PC-3 (cell line): ENCODE measurements around the gene IL17B.

Source experiments
- EZH2 ChIP-seq: fragments of 300-600 bp; sonication (generic); IDR thresholded peaks from one replicate; pipeline ENCODE4 v1.6.1; 2017; ENCODE audit warnings: antibody characterized with exemption, mild to moderate bottlenecking, low read length; ENCODE audit not compliant: unreplicated experiment
- TF ChIP-seq, protein P1 (sequence below): fragments of 300-600 bp; sonication (generic); conservative IDR thresholded peaks from 2 replicates; pipeline ENCODE4 v1.5.1; 2017; ENCODE audit warnings: antibody characterized with exemption, low read depth, mild to moderate bottlenecking, low read length

- TF ChIP-seq, protein P1, sequence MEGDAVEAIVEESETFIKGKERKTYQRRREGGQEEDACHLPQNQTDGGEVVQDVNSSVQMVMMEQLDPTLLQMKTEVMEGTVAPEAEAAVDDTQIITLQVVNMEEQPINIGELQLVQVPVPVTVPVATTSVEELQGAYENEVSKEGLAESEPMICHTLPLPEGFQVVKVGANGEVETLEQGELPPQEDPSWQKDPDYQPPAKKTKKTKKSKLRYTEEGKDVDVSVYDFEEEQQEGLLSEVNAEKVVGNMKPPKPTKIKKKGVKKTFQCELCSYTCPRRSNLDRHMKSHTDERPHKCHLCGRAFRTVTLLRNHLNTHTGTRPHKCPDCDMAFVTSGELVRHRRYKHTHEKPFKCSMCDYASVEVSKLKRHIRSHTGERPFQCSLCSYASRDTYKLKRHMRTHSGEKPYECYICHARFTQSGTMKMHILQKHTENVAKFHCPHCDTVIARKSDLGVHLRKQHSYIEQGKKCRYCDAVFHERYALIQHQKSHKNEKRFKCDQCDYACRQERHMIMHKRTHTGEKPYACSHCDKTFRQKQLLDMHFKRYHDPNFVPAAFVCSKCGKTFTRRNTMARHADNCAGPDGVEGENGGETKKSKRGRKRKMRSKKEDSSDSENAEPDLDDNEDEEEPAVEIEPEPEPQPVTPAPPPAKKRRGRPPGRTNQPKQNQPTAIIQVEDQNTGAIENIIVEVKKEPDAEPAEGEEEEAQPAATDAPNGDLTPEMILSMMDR: no peak
- TF ChIP-seq EZH2: no peak
These were observed 10.7 kb upstream of the IL17B start for GRCh38 chr5:149389552-149390495.
